Raji (cell line): ENCODE data around the gene SCN4B.

Experiments
- POLR2A ChIP-seq: IDR thresholded peaks from 2 replicates; pipeline ENCODE4 v1.6.1; 2011; ENCODE audit warnings: low read depth, low read length, control low read depth; ENCODE audit not compliant: insufficient read depth

Gene SCN4B

DNA sequence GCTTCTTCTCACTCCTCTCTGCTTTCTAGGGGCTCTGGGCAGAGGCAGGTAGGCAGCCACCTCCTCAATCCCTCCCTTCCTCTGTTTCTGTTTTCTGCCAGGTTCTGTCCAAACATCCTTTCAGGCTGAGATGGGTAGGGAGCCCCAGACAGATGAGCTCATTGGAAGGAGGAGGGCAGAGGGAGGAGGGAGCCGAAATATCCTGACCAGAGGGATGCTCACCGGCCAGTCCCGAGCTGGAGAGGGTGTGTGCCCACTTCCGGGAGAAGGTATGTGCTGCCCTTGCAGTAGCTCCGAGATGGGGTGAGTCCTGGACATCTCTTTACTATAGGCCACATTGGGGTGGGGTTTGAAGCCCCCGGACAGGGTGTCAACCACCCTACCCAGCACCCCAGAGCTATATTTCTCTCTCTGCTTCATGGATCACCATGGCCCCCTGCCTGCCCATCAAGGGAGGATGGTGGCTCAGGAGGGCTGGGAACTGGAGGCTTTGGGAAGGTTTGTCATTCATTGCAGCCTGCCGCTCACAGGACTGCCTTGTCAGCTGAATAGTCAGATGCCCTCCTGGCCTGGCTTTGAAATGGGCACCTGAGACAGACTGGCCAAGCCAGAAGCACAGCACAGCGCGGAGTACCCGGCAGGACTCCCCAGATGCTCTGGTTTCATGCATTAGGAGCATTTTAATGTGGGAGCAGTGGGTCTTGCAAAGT lies 4.7 kb upstream of the SCN4B start:
- no peak for TF ChIP-seq POLR2A

DNA sequence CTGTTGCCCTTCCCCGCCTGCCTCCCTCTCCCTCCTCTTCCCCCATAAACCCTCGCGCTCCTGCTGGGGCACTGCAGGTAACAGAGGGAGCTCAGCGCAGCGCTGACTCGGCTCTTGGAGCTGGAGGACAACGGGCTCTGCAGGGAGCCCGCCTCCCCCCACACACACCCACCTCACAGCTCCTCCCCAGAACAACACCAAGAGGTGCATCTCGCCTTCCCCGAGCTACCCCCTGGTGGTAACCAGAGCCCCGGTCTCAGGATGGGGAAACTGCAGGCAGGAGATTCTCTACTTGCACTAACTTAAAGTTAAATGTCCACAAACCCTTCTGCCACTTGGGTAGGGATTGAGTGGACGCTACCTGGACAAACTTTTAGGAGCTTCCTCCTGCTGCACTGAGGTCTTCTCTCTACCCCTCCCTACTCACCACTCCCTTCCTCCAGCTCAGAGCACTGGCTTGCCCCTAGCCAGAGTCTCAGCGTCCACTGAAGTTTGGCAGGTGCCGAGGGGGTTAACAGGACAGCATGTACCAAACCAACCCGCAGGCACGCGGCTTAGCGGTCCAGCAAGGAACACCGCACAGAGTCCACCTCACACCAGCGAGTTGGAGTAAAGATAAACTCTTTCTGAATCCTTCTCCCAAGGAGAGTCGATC lies 4.0 kb upstream of the SCN4B start:
- no peak for TF ChIP-seq POLR2A

DNA sequence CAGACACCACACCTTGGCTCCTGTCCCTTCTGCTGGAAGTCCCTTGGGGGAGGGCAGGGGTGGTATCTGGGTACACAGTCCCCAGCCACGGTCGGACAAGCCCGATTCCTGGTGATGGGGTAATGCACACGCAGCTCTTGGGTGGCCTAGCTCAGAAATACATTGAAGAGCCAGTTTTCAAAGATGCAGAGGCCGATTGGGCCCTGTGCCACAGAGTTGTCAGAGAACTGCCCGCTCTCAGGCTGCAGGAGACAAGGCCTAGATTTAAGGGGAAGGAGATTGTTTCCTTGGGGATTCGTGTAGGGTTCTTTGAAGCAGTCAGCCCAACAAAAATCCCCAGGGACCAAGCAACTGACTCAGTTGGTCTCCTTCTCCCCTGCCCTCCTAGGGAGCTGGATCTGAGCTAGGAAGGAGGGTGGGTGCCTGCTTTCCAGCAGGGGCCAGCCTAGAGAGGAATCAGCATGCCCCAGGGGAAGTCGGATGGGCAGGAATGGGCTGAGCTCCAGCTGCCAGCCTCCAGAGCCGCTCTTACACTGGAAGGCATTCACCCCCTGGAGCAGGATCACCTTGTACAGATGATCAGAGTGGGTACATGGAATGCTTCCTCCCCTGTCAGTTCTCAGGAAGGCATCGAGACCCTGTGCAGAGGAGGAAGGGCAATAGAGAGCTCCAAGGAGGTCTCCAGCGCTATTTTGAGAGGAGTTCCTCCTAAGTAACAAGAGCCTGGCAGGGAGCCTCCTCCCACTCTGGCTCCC lies 3.3 kb upstream of the SCN4B start:
- TF ChIP-seq POLR2A, result no peak

DNA sequence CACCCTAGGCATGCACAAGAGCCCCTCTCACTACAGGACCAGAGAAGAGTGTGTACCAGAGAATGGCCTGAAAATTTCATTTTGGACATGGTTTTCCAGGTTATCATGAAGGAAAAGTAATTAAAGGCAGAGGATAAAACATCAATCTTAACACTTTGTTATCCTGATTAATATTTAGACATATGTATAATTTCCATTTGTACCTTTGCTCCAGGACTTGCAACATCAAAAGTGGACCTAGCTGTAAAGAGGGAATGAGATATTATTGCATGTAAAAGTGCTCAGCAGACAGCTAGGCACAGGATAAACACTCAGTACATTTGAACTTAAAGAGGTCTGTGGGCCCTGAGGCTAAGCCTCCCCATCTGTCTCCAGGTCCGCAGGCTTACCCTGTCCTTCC lies 2.0 kb upstream of the SCN4B start:
- TF ChIP-seq POLR2A, result no peak

DNA sequence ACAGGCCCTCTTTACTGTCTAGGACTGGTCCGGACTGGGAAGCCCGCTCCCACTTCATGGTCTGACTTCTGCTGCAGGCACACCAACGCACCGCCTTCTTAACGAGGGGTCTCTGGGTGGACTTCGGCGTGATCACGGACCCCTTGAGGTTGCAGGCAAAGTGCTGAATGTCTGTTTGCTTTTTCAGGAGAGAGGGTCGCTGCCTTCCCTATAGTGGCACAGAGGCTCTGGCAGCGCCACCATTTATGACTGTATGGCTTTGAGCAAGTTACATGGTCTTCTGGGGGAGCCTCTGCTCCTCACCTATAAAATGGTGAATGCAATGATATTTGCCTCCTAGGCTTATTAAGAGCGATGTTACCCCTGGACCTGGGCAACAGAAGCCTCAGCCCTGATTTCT lies 1.4 kb upstream of the SCN4B start:
- no peak for TF ChIP-seq POLR2A

DNA sequence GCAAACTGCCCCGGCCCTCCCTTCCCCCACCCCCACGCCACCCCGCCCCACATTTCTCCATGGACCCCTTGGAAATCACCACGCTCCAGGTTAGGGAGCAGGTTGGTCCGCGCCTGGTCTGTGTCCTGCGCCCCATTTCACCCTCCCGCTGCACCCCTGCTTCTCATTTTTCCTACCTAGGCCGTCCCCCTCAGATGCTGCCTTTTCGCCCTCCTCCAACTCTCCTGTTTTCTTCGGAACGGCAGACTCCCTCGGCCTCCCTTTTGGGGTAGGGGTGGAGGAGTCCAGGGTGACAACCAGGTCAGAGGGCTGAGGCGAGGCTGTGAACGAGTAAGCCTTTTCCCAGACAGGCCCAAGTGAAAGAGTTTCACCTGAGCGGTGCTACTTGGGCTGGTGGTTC lies 893 bp upstream of the SCN4B start:
- no peak for TF ChIP-seq POLR2A

DNA sequence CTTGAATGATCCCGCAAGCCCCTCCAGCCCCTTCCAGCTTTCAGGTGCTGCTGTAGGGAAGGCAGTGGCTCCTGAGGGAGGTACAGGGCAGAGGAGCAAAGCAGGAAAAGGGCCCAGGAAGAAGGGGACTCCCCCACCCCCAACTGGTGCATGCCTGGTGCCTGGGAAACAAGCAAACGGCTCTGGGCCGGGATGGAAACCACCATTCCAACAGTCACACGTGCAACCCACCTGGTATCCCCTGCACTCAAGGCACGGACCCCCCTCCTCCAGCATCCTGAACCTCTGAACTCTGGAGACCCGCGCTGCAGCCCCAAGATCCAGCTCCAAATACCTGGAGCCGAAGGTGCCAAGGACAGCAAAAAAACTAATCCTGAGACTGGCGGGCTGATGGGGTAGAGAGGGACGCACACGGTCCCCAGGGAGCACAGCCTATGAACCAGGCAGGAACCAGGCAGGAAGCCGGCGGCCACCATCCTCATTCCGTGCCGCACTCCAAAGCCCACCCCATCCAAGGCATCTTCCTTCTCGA lies 537 bp downstream of the SCN4B start:
- no peak for TF ChIP-seq POLR2A

DNA sequence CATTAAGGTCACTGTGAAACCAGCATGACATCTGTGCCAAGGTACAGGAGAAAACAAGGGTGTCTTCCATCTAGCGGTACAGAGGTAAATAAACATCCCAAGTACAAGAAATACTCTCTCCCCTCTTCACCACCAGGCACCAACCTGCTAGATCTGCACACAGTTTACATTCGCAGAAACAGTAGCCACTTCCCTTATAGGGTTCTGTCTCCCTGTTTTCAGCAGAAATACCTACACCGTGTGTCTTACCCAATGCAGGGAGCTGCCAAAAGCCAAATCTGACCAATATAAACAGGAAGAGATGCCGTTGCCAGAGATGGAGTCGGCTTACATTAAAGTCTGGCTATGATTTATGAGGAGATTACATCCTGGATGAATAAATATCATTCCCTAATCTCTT lies 1.2 kb downstream of the SCN4B start:
- no peak for TF ChIP-seq POLR2A

DNA sequence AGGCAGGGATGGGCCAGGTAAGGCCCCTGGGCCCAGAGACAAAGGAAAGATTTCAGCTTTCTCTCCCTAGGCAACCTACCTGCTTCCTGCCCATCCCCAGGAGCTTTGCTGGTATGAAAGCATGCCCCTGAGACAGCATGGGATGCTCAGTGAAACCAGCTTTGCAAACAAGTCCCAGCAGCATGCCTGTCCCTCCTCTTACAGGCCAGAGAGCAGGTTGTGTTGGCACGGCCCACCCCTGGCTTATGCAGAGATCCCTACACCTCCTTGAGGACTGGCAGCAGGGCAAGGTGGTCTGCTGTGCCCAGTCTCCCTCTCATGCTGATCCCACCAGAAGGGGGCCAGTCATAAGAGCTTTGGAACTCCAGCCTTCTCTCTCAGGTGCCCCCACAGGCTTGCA lies 3.1 kb downstream of the SCN4B start:
- TF ChIP-seq POLR2A, result no peak

DNA sequence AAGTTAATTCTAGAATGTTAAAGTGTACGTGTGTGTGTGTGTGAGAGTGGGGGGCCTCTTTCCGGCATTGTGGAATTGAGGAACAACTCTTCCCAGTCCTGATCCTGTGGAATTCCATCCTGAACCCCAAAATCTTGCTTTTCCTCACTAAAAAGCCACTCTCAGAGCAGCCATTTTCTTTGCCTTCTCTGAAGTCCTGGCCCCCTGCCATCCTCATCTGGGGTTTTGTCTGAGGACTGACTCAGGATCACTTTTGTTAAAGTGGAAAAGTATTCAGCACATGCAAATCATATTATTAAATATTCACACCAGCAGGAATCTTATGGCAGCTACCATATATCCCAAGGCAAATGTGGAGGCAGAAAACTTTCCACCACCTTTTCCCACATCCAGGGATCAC lies 3.8 kb downstream of the SCN4B start:
- TF ChIP-seq POLR2A, result no peak

DNA sequence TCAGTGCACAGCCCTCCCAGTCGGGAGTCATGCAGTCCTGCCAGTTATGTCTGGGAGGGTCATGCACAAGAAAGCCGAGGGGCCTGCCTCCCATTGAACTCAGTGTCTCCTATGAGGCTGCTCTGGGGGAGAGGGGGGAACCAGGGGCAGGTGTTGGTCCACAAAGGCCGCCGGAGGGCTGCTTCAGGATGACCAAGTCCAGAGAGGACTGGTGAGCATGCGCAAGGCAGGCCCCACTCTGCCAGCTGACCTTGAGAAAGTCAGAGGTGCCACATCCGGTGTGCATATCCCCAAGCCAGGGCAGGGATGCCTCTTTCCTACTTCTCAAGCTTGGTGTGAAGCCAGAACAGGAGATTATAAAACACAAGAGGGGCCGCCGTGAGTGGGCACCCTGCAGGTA lies 4.4 kb downstream of the SCN4B start:
- TF ChIP-seq POLR2A, result no peak

DNA sequence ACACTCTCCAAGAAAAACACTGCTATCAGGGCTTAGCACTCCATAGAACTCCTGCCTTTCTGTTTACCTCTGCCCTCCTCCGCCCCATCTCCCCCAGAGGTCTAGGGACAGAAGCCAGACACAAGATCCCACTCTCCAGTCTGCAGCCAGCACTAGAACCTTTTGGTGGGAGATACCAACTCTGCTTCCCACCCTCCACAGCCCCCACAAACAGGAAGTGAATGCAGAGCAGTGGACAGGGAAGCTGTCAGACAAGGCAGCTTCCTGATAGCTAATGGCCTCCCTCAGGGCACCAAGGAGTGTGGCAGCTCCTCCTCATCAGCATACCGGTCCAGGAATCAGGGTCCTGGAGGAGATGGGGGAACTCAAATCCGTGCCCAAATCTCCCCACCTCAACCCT lies 5.1 kb downstream of the SCN4B start:
- no peak for TF ChIP-seq POLR2A

DNA sequence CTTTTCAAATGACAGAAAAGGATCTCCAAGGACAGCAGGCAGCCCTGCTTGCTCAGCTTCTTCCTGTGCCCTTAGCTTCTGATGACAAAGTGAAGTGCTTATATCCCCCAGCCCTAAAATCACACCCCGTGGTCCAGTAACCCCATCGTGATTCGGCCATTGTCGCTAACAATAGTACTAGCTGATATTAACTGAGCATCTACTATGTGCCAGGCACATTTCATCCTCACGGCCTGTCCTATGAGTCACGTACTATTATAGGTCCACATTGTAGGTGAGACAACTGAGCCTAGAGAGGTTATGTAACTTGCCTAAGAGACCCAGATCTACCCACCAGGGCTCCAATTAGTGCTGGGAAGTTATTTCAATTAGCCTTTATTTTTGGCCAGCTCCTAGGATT lies 6.1 kb downstream of the SCN4B start:
- no peak for TF ChIP-seq POLR2A

DNA sequence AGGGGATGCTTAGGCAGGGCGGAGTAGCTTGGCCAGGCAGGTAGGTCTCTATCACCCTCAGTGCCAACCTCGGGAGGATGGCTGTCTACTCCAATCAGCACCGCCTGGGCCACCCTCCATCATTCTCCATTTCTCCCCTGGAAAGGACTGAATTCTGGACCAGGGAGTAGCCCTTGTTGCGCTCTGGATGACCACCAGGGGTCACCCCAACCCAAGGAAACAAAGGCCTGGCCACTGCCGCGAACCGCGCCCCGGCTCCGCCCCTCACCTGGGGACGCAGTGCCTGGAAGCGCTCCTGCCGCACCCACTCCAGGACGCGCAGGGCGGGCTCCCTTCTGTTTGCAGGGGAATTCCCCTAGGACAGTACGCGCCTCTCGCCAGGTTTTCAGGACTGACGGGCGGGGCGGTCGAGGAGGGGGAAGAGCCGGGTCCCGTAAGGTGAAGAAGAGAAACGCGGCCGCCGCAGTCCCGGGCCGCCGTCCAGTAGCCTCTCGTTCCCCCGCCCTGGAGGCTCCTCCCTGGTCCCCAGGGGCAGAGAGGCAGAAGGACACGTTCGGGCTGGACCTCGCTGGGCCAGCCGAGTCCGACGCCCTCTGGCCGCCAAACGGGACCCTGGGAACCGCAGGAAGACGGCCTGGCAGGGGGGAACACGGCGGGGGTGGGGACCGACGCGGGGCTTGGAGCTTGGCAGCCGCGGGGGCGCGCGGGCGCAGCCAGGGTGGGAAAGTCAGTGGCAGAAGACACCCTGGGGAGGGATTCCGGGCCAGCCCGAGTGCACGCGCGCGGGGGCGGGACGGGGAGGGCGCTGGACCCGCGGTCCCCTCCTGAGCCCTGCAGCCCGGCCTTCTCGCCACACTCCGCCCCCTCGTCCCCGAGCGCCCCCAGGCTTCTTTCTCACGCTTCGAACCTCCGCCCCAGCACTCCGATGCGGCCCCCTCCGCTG lies 7.1 kb downstream of the SCN4B start:
- no peak for TF ChIP-seq POLR2A
